ENCODE data around the gene GPC5. TPM values are rescaled to one million over a fixed set of nuclear protein-coding genes. Genes with fewer than 3 reads are reported as not detected.

GPC5 gene
- total RNA-seq, 1 experiment from 2014 or later = not detected

- no TSS peak for BruUV-seq (replicated peaks)
- Mint-ChIP-seq H3K27ac (ENCODE audit: unreplicated experiment) (no peak overlapping the region), H3K9me3 (ENCODE audit: low read depth, unreplicated experiment) (no peaks in the 10 kb centered on the region), H3K4me1 (ENCODE audit: low read depth, unreplicated experiment) (no peaks in the 10 kb centered on the region), H3K36me3 (ENCODE audit: insufficient read depth, unreplicated experiment) (no peaks in the 10 kb centered on the region), H3K27me3 (ENCODE audit: unreplicated experiment) (no peaks in the 10 kb centered on the region), H3K4me3 (ENCODE audit: low read depth, unreplicated experiment) (no peak overlapping the region)
- no peak for TF ChIP-seq CTCF (IDR thresholded peaks at IDR 0.05; ENCODE audit: unreplicated experiment)
- intact Hi-C loops (cut with micrococcal nuclease; ENCODE audit: unreplicated experiment) = no loop called here
- CTCF ChIA-PET = no interaction called here
- no peak for DNase-seq
Measured at GRCh38 chr13:91740756-91741155, 342.3 kb downstream of the GPC5 start.

- no peak for DNase-seq
- intact Hi-C loops (cut with micrococcal nuclease; ENCODE audit: unreplicated experiment) = no loop called here
- no TSS peak for BruUV-seq (replicated peaks)
- no peak overlapping the region for H3K27ac Mint-ChIP-seq (ENCODE audit: unreplicated experiment)
- no peak overlapping the region for H3K4me3 Mint-ChIP-seq (ENCODE audit: low read depth, unreplicated experiment)
- no peaks in the 10 kb centered on the region for H3K9me3 Mint-ChIP-seq (ENCODE audit: low read depth, unreplicated experiment)
- no peaks in the 10 kb centered on the region for H3K36me3 Mint-ChIP-seq (ENCODE audit: insufficient read depth, unreplicated experiment)
- CTCF ChIA-PET = no interaction called here
- no peaks in the 10 kb centered on the region for H3K4me1 Mint-ChIP-seq (ENCODE audit: low read depth, unreplicated experiment)
- no peaks in the 10 kb centered on the region for H3K27me3 Mint-ChIP-seq (ENCODE audit: unreplicated experiment)
- no peak for TF ChIP-seq CTCF (IDR thresholded peaks at IDR 0.05; ENCODE audit: unreplicated experiment)
Measured at GRCh38 chr13:91741925-91742324, 343.5 kb downstream of the GPC5 start.

GRCh38 chr13:91744284-91744683 lies 345.9 kb downstream of the GPC5 start:
- no peaks in the 10 kb centered on the region for H3K27me3 Mint-ChIP-seq (ENCODE audit: unreplicated experiment)

GRCh38 chr13:91745967-91746366 lies 347.5 kb downstream of the GPC5 start:
- H3K27ac Mint-ChIP-seq (ENCODE audit: unreplicated experiment) = no peak overlapping the region
- no peaks in the 10 kb centered on the region for H3K9me3 Mint-ChIP-seq (ENCODE audit: low read depth, unreplicated experiment)
- H3K4me1 Mint-ChIP-seq (ENCODE audit: low read depth, unreplicated experiment) = no peaks in the 10 kb centered on the region
- CTCF ChIA-PET = no interaction called here
- H3K27me3 Mint-ChIP-seq (ENCODE audit: unreplicated experiment) = no peaks in the 10 kb centered on the region
- no peaks in the 10 kb centered on the region for H3K36me3 Mint-ChIP-seq (ENCODE audit: insufficient read depth, unreplicated experiment)
- no peak for DNase-seq
- TF ChIP-seq CTCF (IDR thresholded peaks at IDR 0.05; ENCODE audit: unreplicated experiment) = no peak
- no peak overlapping the region for H3K4me3 Mint-ChIP-seq (ENCODE audit: low read depth, unreplicated experiment)
- BruUV-seq (replicated peaks) = no TSS peak
- intact Hi-C loops (cut with micrococcal nuclease; ENCODE audit: unreplicated experiment) = no loop called here

More at GRCh38 chr13:91744284-91744683, 345.9 kb downstream of the GPC5 start:
- no peak for TF ChIP-seq CTCF (IDR thresholded peaks at IDR 0.05; ENCODE audit: unreplicated experiment)
- no peak overlapping the region for H3K4me3 Mint-ChIP-seq (ENCODE audit: low read depth, unreplicated experiment)
- no TSS peak for BruUV-seq (replicated peaks)
- H3K27ac Mint-ChIP-seq (ENCODE audit: unreplicated experiment) = no peak overlapping the region
- no peaks in the 10 kb centered on the region for H3K4me1 Mint-ChIP-seq (ENCODE audit: low read depth, unreplicated experiment)
- H3K9me3 Mint-ChIP-seq (ENCODE audit: low read depth, unreplicated experiment) = no peaks in the 10 kb centered on the region
- no peaks in the 10 kb centered on the region for H3K36me3 Mint-ChIP-seq (ENCODE audit: insufficient read depth, unreplicated experiment)
- intact Hi-C loops (cut with micrococcal nuclease; ENCODE audit: unreplicated experiment) = no loop called here
- DNase-seq = no peak
- CTCF ChIA-PET = no interaction called here

GRCh38 chr13:91747186-91747585 lies 348.8 kb downstream of the GPC5 start:
- no peaks in the 10 kb centered on the region for H3K27me3 Mint-ChIP-seq (ENCODE audit: unreplicated experiment)
- H3K27ac Mint-ChIP-seq (ENCODE audit: unreplicated experiment) = no peak overlapping the region
- no TSS peak for BruUV-seq (replicated peaks)
- H3K4me3 Mint-ChIP-seq (ENCODE audit: low read depth, unreplicated experiment) = no peak overlapping the region
- no peaks in the 10 kb centered on the region for H3K4me1 Mint-ChIP-seq (ENCODE audit: low read depth, unreplicated experiment)
- TF ChIP-seq CTCF (IDR thresholded peaks at IDR 0.05; ENCODE audit: unreplicated experiment) = no peak
- no peak for DNase-seq
- intact Hi-C loops (cut with micrococcal nuclease; ENCODE audit: unreplicated experiment) = no loop called here
- H3K36me3 Mint-ChIP-seq (ENCODE audit: insufficient read depth, unreplicated experiment) = no peaks in the 10 kb centered on the region
- CTCF ChIA-PET = no interaction called here
- H3K9me3 Mint-ChIP-seq (ENCODE audit: low read depth, unreplicated experiment) = no peaks in the 10 kb centered on the region
